T-helper 1 cell treated with Interleukin-12 subunit alpha and Interleukin-12 subunit beta and Interleukin-4 antibody, amounts not matched to agents 30 ng/mL and 1 ng/mL, for 36 hours (primary cell): ENCODE measurements around the gene SPOP. TPM values are rescaled to one million over a fixed set of nuclear protein-coding genes. Genes with fewer than 3 reads are reported as not detected.

Experiments
- intact Hi-C: fragments of 100-400 bp; cut with micrococcal nuclease; formaldehyde crosslinking; loops from one replicate; pipeline ENCODE4 v1.15.1; 2024
- total RNA-seq: library from RNA; stranded (reverse); gene quantifications from 2 replicates; pipeline ENCODE4 v1.2.3, GENCODE V29; 2022

Gene SPOP
- total RNA-seq, 1 donor from 2014 or later: 72.2 TPM

- intact Hi-C loops: no loop called here
These were observed 13.1 kb downstream of the SPOP start for GRCh38 chr17:49664706-49665211.

GRCh38 chr17:49659661-49660382 is 18.1 kb downstream of the SPOP start:
- intact Hi-C loops: no loop called here

GRCh38 chr17:49656247-49656646 is 21.6 kb downstream of the SPOP start:
- intact Hi-C loops: no loop called here

GRCh38 chr17:49647256-49647585 is 30.7 kb downstream of the SPOP start:
- intact Hi-C loops: loop anchor here (2.0 kb wide), 1 partner anchor 30 kb away; no protein-coding TSS in a partner anchor

- intact Hi-C loops: loop anchor here (2.0 kb wide), 1 partner anchor 30 kb away; no protein-coding TSS in a partner anchor
These were observed 31.3 kb downstream of the SPOP start for GRCh38 chr17:49646391-49647255.

- intact Hi-C loops: loop anchor here (2.0 kb wide), 1 partner anchor 31 kb away; no protein-coding TSS in a partner anchor
These were observed 31.9 kb downstream of the SPOP start for GRCh38 chr17:49646056-49646390.

GRCh38 chr17:49645654-49646053 is 32.2 kb downstream of the SPOP start:
- intact Hi-C loops: loop anchor here (2.0 kb wide), 1 partner anchor 31 kb away; no protein-coding TSS in a partner anchor

- intact Hi-C loops: no loop called here
These were observed 37.3 kb downstream of the SPOP start for GRCh38 chr17:49640556-49640955.

- intact Hi-C loops: no loop called here
These were observed 39.1 kb downstream of the SPOP start for GRCh38 chr17:49638818-49639217.

- intact Hi-C loops: no loop called here
These were observed 40.2 kb downstream of the SPOP start for GRCh38 chr17:49637739-49638138.

GRCh38 chr17:49637050-49637449 is 40.8 kb downstream of the SPOP start:
- intact Hi-C loops: no loop called here

- intact Hi-C loops: no loop called here
These were observed 42.8 kb downstream of the SPOP start for GRCh38 chr17:49635121-49635520.

GRCh38 chr17:49634485-49634860 is 43.4 kb downstream of the SPOP start:
- intact Hi-C loops: no loop called here

GRCh38 chr17:49633762-49634484 is 44.0 kb downstream of the SPOP start:
- intact Hi-C loops: no loop called here

GRCh38 chr17:49633250-49633649 is 44.6 kb downstream of the SPOP start:
- intact Hi-C loops: no loop called here

- intact Hi-C loops: no loop called here
These were observed 45.7 kb downstream of the SPOP start for GRCh38 chr17:49632201-49632600.

- intact Hi-C loops: no loop called here
These were observed 46.4 kb downstream of the SPOP start for GRCh38 chr17:49631496-49631895.

GRCh38 chr17:49630113-49630900 is 47.6 kb downstream of the SPOP start:
- intact Hi-C loops: no loop called here

GRCh38 chr17:49629447-49629846 is 48.5 kb downstream of the SPOP start:
- intact Hi-C loops: no loop called here

GRCh38 chr17:49624896-49625295 is 53.0 kb downstream of the SPOP start:
- intact Hi-C loops: no loop called here
